HEK293 (cell line): Measurements from ENCODE around the gene CTTN.

Experiments used
- CTCF ChIA-PET: fragments of 350-600 bp; formaldehyde crosslinking; extraction: SDS; loops from one replicate; lab custom pipeline; 2021; ENCODE audit warnings: antibody characterized with exemption; lab: Yijun Ruan, JAX
- POLR2A ChIA-PET: fragments of 300-600 bp; formaldehyde crosslinking; extraction: SDS; loops from one replicate; lab custom pipeline; 2020; ENCODE audit warnings: antibody characterized with exemption, inconsistent platforms; lab: Yijun Ruan, JAX
- H3K27ac ChIP-seq: fragments of 200-500 bp; sonication (Bioruptor generic); 2 replicates; pipeline ENCODE4 v1.5.1; 2014; ENCODE audit warnings: low read depth, low read length, control low read depth, inconsistent platforms; ENCODE audit errors: extremely low read depth
- H3K36me3 ChIP-seq, 2 experiments: fragments of 200-500 bp in 1 of 2; sonication (Bioruptor generic) in 1 of 2; 1 replicate in 1 of 2; 2 replicates in 1 of 2; pipeline ENCODE4 v1.5.1; 2014 to 2017; ENCODE audit warnings: inconsistent platforms in 2 of 2, low read length in 2 of 2; ENCODE audit not compliant: control insufficient read depth in 2 of 2, insufficient read depth in 1 of 2
- H3K4me1 ChIP-seq: fragments of 200-500 bp; sonication (Bioruptor generic); 2 replicates; pipeline ENCODE4 v1.5.1; 2014; ENCODE audit warnings: mild to moderate bottlenecking, low read length, inconsistent platforms; ENCODE audit not compliant: control insufficient read depth, insufficient read depth
- H3K4me3 ChIP-seq: 2 replicates; pipeline ENCODE4 v1.5.1; 2011; ENCODE audit warnings: low read depth, mild to moderate bottlenecking, control low read depth, low read length, moderate library complexity
- H3K9me3 ChIP-seq: fragments of 200-500 bp; sonication (Bioruptor generic); 2 replicates; pipeline ENCODE4 v1.5.1; 2014; ENCODE audit warnings: low read depth, low read length, inconsistent platforms; ENCODE audit not compliant: control insufficient read depth, insufficient read depth
- SP3 ChIP-seq: fragments of 450-650 bp; formaldehyde crosslinking; IDR thresholded peaks from 2 replicates; pipeline ENCODE4 v1.5.1; 2016; ENCODE audit warnings: missing biosample characterization, missing genetic modification characterization
- ZFHX2 ChIP-seq: fragments of 450-650 bp; formaldehyde crosslinking; conservative IDR thresholded peaks from 2 replicates; pipeline ENCODE4 v1.5.1; 2016; ENCODE audit warnings: missing biosample characterization, missing genetic modification characterization
- ZNF184 ChIP-seq: fragments of 450-650 bp; IDR thresholded peaks from 2 replicates; pipeline ENCODE4 v1.5.1; 2018; ENCODE audit warnings: missing biosample characterization, mild to moderate bottlenecking, missing genetic modification characterization
- ZNF202 ChIP-seq: fragments of 450-650 bp; formaldehyde crosslinking; IDR thresholded peaks from 2 replicates; pipeline ENCODE4 v1.5.1; 2016; ENCODE audit warnings: missing biosample characterization, missing genetic modification characterization, borderline replicate concordance
- ZNF223 ChIP-seq: fragments of 450-650 bp; formaldehyde crosslinking; IDR thresholded peaks from 2 replicates; pipeline ENCODE4 v1.5.1; 2016; ENCODE audit warnings: missing biosample characterization, missing genetic modification characterization
- ZNF391 ChIP-seq: fragments of 450-650 bp; formaldehyde crosslinking; IDR thresholded peaks from 2 replicates; pipeline ENCODE4 v1.5.1; 2016; ENCODE audit warnings: low read depth, missing biosample characterization, missing genetic modification characterization, borderline replicate concordance
- ZNF416 ChIP-seq: fragments of 450-650 bp; formaldehyde crosslinking; IDR thresholded peaks from 2 replicates; pipeline ENCODE4 v1.5.1; 2016; ENCODE audit warnings: missing biosample characterization, missing genetic modification characterization
- ZNF571 ChIP-seq: fragments of 450-650 bp; formaldehyde crosslinking; IDR thresholded peaks from 2 replicates; pipeline ENCODE4 v1.5.0; 2017; ENCODE audit warnings: missing biosample characterization, missing genetic modification characterization
- ZNF654 ChIP-seq: fragments of 450-650 bp; formaldehyde crosslinking; IDR thresholded peaks from 2 replicates; pipeline ENCODE4 v1.5.1; 2016; ENCODE audit warnings: low read depth, missing biosample characterization, missing genetic modification characterization
- ZNF707 ChIP-seq: fragments of 450-650 bp; formaldehyde crosslinking; IDR thresholded peaks from 2 replicates; pipeline ENCODE4 v1.5.1; 2016; ENCODE audit warnings: missing biosample characterization, missing genetic modification characterization
- TF ChIP-seq, protein P1 (sequence below): fragments of 450-650 bp; formaldehyde crosslinking; IDR thresholded peaks from 2 replicates; pipeline ENCODE4 v1.5.1; 2016; ENCODE audit warnings: missing biosample characterization, missing genetic modification characterization
- TF ChIP-seq, protein P2 (sequence below): fragments of 450-650 bp; formaldehyde crosslinking; IDR thresholded peaks from 2 replicates; pipeline ENCODE4 v1.5.1; 2016; ENCODE audit warnings: missing biosample characterization, missing genetic modification characterization, borderline replicate concordance
- TF ChIP-seq, protein P3 (sequence below): fragments of 450-650 bp; formaldehyde crosslinking; IDR thresholded peaks from 2 replicates; pipeline ENCODE4 v1.5.1; 2016; ENCODE audit warnings: missing biosample characterization, missing genetic modification characterization, low read depth
- TF ChIP-seq, protein P4 (sequence below): fragments of 450-650 bp; formaldehyde crosslinking; IDR thresholded peaks from 2 replicates; pipeline ENCODE4 v1.5.1; 2016; ENCODE audit warnings: missing biosample characterization, missing genetic modification characterization, borderline replicate concordance
- TF ChIP-seq, protein P5 (sequence below): fragments of 450-650 bp; formaldehyde crosslinking; IDR thresholded peaks from 2 replicates; pipeline ENCODE4 v1.5.1; 2016; ENCODE audit warnings: missing biosample characterization, missing genetic modification characterization

Gene CTTN

DNA sequence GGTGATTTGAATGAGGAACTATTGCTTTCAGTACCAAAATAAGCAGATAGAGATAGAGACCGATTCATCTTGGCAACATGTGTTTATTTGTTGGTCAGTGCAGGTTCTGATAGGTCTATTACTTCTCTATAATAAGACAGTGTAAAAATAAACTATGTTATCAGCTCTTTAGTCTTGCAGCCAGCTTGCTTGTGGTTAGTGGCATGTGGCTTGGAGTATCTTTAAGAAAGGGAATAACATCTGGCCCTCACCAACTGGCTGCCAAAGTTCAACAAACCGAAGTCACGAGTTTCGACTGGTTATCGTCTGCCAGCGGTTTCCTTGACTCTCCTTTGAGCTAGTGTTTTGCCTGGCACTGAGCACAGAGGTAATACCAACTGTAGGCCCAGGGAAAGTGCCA lies 71.8 kb downstream of the CTTN start (continued):
- TF ChIP-seq, protein P1, sequence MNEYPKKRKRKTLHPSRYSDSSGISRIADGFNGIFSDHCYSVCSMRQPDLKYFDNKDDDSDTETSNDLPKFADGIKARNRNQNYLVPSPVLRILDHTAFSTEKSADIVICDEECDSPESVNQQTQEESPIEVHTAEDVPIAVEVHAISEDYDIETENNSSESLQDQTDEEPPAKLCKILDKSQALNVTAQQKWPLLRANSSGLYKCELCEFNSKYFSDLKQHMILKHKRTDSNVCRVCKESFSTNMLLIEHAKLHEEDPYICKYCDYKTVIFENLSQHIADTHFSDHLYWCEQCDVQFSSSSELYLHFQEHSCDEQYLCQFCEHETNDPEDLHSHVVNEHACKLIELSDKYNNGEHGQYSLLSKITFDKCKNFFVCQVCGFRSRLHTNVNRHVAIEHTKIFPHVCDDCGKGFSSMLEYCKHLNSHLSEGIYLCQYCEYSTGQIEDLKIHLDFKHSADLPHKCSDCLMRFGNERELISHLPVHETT = no peak
- TF ChIP-seq, protein P2, sequence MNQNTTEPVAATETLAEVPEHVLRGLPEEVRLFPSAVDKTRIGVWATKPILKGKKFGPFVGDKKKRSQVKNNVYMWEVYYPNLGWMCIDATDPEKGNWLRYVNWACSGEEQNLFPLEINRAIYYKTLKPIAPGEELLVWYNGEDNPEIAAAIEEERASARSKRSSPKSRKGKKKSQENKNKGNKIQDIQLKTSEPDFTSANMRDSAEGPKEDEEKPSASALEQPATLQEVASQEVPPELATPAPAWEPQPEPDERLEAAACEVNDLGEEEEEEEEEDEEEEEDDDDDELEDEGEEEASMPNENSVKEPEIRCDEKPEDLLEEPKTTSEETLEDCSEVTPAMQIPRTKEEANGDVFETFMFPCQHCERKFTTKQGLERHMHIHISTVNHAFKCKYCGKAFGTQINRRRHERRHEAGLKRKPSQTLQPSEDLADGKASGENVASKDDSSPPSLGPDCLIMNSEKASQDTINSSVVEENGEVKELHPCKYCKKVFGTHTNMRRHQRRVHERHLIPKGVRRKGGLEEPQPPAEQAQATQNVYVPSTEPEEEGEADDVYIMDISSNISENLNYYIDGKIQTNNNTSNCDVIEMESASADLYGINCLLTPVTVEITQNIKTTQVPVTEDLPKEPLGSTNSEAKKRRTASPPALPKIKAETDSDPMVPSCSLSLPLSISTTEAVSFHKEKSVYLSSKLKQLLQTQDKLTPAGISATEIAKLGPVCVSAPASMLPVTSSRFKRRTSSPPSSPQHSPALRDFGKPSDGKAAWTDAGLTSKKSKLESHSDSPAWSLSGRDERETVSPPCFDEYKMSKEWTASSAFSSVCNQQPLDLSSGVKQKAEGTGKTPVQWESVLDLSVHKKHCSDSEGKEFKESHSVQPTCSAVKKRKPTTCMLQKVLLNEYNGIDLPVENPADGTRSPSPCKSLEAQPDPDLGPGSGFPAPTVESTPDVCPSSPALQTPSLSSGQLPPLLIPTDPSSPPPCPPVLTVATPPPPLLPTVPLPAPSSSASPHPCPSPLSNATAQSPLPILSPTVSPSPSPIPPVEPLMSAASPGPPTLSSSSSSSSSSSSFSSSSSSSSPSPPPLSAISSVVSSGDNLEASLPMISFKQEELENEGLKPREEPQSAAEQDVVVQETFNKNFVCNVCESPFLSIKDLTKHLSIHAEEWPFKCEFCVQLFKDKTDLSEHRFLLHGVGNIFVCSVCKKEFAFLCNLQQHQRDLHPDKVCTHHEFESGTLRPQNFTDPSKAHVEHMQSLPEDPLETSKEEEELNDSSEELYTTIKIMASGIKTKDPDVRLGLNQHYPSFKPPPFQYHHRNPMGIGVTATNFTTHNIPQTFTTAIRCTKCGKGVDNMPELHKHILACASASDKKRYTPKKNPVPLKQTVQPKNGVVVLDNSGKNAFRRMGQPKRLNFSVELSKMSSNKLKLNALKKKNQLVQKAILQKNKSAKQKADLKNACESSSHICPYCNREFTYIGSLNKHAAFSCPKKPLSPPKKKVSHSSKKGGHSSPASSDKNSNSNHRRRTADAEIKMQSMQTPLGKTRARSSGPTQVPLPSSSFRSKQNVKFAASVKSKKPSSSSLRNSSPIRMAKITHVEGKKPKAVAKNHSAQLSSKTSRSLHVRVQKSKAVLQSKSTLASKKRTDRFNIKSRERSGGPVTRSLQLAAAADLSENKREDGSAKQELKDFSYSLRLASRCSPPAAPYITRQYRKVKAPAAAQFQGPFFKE (tag by site-specific recombination) = no peak
- TF ChIP-seq ZNF202 (tag by site-specific recombination) = no peak

DNA sequence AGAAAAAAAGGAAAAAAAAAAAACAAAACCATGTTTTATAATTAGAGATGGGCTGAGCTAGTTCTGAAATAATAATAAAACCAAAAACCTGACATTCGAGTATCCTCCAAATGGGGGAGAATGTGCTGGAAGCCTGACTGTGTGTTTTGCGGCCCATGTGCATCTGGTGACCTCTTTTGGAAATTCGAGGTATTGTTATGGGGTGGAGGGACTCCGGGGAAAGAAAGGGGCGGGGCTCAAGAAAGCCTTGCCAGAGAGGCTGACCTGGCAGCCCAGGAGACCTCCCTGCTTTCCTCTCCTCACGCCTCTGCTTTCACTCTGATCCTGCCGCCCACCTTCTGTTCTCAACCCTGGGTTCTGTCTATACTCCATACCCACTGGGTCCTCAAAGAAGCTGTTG lies 72.9 kb downstream of the CTTN start:
- POLR2A ChIA-PET = no interaction called here
- H3K27ac ChIP-seq = no peak overlapping the region
- no peaks in the 10 kb centered on the region for H3K9me3 ChIP-seq
- TF ChIP-seq ZFHX2 (tag by site-specific recombination) (0 out of 2 replicates have a peak, but pooled peaks have one; percentile 18), ZNF416 (tag by site-specific recombination) (no peak), ZNF654 (0 out of 2 replicates have a peak, but pooled peaks have one; percentile 14), ZNF223 (tag by site-specific recombination) (no peak)
- TF ChIP-seq, all 188 proteins: peak for 2
- CTCF ChIA-PET = interaction anchor here (0.7 to 1.3 kb wide), 4 partner anchors 9 to 558 kb away, joined by 3 read pairs; no protein-coding TSS in a partner anchor
- H3K36me3 ChIP-seq = no peaks in the 10 kb centered on the region
- no peaks in the 10 kb centered on the region for H3K4me1 ChIP-seq
- H3K4me3 ChIP-seq = no peak overlapping the region

DNA sequence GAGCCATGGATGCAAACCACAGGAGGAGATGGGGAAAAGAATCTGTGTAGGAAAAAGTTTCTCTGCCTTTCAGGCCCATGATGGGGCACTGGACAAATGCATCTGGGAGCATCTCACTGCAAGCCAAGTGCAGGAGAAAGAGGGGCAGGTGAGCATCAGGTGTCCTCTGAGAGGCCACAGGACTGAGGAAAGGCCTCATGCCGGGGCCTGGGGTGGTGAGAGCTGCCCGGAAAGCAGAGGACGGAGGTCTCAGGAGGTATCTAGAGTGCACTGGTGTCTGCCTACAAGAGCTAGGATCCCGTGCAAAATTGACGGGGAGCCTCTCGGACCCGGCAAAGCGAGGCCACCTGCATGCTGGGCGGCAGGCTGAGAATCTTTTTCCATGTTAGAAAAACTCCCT lies 73.9 kb downstream of the CTTN start:
- CTCF ChIA-PET = interaction anchor here (1.0 kb wide), 1 partner anchor 471 kb away, joined by 3 read pairs; no protein-coding TSS in a partner anchor
- POLR2A ChIA-PET = no interaction called here
- Histone ChIP-seq H3K9me3 (no peaks in the 10 kb centered on the region), H3K4me1 (no peaks in the 10 kb centered on the region), H3K4me3 (no peak overlapping the region), H3K36me3 (no peaks in the 10 kb centered on the region), H3K27ac (no peak overlapping the region)
- no peak for TF ChIP-seq ZNF391 (tag by site-specific recombination)
- TF ChIP-seq, protein P3, sequence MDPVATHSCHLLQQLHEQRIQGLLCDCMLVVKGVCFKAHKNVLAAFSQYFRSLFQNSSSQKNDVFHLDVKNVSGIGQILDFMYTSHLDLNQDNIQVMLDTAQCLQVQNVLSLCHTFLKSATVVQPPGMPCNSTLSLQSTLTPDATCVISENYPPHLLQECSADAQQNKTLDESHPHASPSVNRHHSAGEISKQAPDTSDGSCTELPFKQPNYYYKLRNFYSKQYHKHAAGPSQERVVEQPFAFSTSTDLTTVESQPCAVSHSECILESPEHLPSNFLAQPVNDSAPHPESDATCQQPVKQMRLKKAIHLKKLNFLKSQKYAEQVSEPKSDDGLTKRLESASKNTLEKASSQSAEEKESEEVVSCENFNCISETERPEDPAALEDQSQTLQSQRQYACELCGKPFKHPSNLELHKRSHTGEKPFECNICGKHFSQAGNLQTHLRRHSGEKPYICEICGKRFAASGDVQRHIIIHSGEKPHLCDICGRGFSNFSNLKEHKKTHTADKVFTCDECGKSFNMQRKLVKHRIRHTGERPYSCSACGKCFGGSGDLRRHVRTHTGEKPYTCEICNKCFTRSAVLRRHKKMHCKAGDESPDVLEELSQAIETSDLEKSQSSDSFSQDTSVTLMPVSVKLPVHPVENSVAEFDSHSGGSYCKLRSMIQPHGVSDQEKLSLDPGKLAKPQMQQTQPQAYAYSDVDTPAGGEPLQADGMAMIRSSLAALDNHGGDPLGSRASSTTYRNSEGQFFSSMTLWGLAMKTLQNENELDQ = no peak
- TF ChIP-seq ZNF571 (tag by site-specific recombination) = no peak
- no peak for TF ChIP-seq ZNF184 (tag by site-specific recombination)
- no peak for TF ChIP-seq SP3 (tag by site-specific recombination)
- TF ChIP-seq, protein P4, sequence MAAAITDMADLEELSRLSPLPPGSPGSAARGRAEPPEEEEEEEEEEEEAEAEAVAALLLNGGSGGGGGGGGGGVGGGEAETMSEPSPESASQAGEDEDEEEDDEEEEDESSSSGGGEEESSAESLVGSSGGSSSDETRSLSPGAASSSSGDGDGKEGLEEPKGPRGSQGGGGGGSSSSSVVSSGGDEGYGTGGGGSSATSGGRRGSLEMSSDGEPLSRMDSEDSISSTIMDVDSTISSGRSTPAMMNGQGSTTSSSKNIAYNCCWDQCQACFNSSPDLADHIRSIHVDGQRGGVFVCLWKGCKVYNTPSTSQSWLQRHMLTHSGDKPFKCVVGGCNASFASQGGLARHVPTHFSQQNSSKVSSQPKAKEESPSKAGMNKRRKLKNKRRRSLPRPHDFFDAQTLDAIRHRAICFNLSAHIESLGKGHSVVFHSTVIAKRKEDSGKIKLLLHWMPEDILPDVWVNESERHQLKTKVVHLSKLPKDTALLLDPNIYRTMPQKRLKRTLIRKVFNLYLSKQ (tag by site-specific recombination) = no peak
- TF ChIP-seq, protein P5, sequence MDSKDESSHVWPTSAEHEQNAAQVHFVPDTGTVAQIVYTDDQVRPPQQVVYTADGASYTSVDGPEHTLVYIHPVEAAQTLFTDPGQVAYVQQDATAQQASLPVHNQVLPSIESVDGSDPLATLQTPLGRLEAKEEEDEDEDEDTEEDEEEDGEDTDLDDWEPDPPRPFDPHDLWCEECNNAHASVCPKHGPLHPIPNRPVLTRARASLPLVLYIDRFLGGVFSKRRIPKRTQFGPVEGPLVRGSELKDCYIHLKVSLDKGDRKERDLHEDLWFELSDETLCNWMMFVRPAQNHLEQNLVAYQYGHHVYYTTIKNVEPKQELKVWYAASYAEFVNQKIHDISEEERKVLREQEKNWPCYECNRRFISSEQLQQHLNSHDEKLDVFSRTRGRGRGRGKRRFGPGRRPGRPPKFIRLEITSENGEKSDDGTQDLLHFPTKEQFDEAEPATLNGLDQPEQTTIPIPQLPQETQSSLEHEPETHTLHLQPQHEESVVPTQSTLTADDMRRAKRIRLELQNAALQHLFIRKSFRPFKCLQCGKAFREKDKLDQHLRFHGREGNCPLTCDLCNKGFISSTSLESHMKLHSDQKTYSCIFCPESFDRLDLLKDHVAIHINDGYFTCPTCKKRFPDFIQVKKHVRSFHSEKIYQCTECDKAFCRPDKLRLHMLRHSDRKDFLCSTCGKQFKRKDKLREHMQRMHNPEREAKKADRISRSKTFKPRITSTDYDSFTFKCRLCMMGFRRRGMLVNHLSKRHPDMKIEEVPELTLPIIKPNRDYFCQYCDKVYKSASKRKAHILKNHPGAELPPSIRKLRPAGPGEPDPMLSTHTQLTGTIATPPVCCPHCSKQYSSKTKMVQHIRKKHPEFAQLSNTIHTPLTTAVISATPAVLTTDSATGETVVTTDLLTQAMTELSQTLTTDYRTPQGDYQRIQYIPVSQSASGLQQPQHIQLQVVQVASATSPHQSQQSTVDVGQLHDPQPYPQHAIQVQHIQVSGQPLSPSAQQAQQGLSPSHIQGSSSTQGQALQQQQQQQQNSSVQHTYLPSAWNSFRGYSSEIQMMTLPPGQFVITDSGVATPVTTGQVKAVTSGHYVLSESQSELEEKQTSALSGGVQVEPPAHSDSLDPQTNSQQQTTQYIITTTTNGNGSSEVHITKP (tag by site-specific recombination) = no peak
- no peak for TF ChIP-seq ZNF707 (tag by site-specific recombination)
